ENCODE measurements around the gene CASKIN2.

CASKIN2 gene

GRCh38 chr17:75552425-75553294, 37.3 kb upstream of the CASKIN2 start:
- Mint-ChIP-seq H3K4me1 (no peaks in the 10 kb centered on the region), H3K27me3 (no peaks in the 10 kb centered on the region), H3K4me3 (no peak overlapping the region), H3K36me3 (ENCODE audit: low read depth) (no peaks in the 10 kb centered on the region), H3K27ac (no peak overlapping the region), H3K9me3 (no peaks in the 10 kb centered on the region)
- no peak for DNase-seq
- ATAC-seq, result no peak

DNA sequence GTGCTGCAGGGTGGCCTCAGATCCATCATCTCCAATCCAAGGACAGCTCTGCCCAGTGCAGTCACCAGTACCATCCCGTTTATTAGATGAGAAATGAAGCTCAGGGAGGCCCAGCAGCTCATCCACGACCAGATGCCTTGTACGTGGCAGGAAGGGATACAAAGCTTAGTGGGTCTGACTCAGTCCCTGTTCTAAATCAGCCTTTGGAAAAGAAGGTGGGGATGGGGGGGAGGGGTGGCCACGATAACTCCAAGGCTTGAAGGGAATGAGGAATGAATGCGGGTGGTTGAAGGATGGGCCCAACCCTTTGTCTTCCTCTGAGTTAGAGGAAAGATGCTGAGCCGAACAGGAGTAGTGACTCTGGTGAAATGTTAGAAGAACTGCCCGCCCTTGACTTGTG, 35.9 kb upstream of the CASKIN2 start:
- Mint-ChIP-seq H3K36me3 (ENCODE audit: low read depth) (no peaks in the 10 kb centered on the region), H3K4me3 (no peak overlapping the region), H3K9me3 (no peaks in the 10 kb centered on the region), H3K27me3 (no peaks in the 10 kb centered on the region), H3K4me1 (no peaks in the 10 kb centered on the region), H3K27ac (no peak overlapping the region)
- ATAC-seq, result no peak
- DNase-seq, result no peak

DNA sequence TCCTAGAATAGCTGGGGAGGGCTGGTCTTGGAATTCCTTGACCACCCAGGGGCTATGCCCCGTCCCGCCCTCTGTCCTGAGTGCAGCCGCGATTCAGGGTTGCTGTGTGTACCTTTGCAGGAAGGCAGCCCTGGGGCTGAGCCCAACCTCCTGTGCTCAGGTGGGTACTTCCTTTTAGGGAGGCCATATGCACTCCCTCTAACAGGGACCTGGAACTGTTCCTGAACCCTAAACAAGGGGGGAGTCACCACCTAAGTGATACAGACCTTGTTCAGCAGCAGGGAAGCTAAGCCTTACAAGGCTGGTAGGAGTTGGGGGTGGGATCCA, 34.8 kb upstream of the CASKIN2 start:
- H3K4me3 Mint-ChIP-seq, result no peak overlapping the region
- no peaks in the 10 kb centered on the region for H3K36me3 Mint-ChIP-seq (ENCODE audit: low read depth)
- H3K27ac Mint-ChIP-seq, result no peak overlapping the region
- no peak for DNase-seq
- H3K9me3 Mint-ChIP-seq, result no peaks in the 10 kb centered on the region
- ATAC-seq, result no peak
- H3K27me3 Mint-ChIP-seq, result no peaks in the 10 kb centered on the region
- H3K4me1 Mint-ChIP-seq, result no peaks in the 10 kb centered on the region

DNA sequence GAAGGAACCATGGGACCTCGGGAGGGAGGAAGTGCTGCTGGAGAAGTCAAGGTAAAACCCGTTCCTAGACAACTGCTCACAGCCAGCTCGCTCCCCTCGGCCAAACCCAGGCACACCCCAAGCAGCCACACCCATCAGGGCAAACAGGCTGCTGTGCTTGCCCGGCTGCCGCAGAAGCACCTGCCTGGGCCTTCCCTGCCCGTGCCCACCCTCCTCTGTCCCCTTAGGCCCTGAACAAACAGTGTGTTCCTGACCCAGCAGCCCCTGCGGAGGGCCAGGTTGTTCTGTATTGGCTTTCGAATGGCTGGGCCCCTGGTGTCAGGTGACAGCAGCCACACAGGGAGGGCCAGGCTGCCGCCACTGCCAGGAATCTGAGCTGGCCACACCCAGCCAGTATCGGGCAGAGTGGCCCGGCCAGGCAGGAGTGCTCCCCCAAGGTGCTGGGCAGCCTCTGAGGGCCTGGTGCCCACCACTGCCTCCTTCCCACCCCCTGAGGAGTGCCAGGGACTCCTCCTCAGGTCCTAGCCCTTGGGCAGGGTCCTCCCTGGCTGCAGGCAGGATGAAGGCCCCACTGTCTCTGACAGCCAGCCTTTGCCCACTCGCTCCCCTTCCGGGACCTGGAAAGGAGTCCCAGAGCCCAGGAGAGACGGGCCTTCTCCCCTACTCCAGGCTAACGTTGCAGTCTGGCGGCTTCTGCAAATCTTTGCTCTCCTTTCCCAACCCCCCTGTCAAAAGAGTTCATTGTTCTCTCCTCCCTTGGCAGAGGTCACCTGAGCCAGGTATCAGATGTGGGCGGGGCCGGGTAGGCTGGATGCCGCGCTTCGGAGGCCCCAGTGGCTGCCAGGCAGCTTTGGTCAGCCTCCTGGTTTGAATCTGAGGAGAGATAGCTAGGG, 34.2 kb upstream of the CASKIN2 start:
- Mint-ChIP-seq H3K27me3 (no peaks in the 10 kb centered on the region), H3K9me3 (no peaks in the 10 kb centered on the region), H3K36me3 (ENCODE audit: low read depth) (no peaks in the 10 kb centered on the region), H3K4me1 (no peaks in the 10 kb centered on the region), H3K27ac (no peak overlapping the region), H3K4me3 (no peak overlapping the region)
- no peak for DNase-seq
- ATAC-seq, result no peak

GRCh38 chr17:75548813-75549212, 33.5 kb upstream of the CASKIN2 start:
- no peak for ATAC-seq
- Mint-ChIP-seq H3K27me3 (no peaks in the 10 kb centered on the region), H3K4me3 (no peak overlapping the region), H3K4me1 (no peaks in the 10 kb centered on the region), H3K36me3 (ENCODE audit: low read depth) (no peaks in the 10 kb centered on the region), H3K27ac (no peak overlapping the region), H3K9me3 (no peaks in the 10 kb centered on the region)
- DNase-seq, result no peak

- Mint-ChIP-seq H3K4me3 (no peak overlapping the region), H3K4me1 (no peaks in the 10 kb centered on the region), H3K27me3 (no peaks in the 10 kb centered on the region), H3K9me3 (no peaks in the 10 kb centered on the region), H3K27ac (no peak overlapping the region), H3K36me3 (ENCODE audit: low read depth) (no peaks in the 10 kb centered on the region)
- ATAC-seq, result no peak
- no peak for DNase-seq
These were observed 31.8 kb upstream of the CASKIN2 start for GRCh38 chr17:75547091-75547490.

DNA sequence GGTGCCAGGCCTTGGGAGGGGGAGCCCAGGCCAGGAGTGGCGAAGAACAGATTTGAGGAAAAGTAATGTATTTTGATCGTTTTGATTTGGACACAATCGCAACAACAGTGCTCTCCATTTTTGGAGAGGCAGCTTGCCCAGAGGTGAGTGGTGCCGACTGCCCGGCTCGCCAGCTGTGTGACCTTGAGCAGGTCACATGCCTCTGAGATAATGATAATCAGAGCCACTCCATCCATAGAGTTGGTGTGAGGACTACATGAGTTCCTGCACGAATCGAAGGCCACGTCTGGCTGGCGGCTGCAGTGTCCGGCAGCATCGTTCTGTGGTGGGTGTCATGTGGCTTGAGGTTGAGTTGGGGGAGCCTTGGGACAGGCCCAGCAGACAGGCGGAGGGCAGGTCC, 30.8 kb upstream of the CASKIN2 start:
- no peaks in the 10 kb centered on the region for H3K27me3 Mint-ChIP-seq
- no peak overlapping the region for H3K27ac Mint-ChIP-seq
- no peaks in the 10 kb centered on the region for H3K4me1 Mint-ChIP-seq
- no peak overlapping the region for H3K4me3 Mint-ChIP-seq
- no peak for ATAC-seq
- H3K36me3 Mint-ChIP-seq (ENCODE audit: low read depth), result no peaks in the 10 kb centered on the region
- DNase-seq, result no peak
- no peaks in the 10 kb centered on the region for H3K9me3 Mint-ChIP-seq

- DNase-seq, result no peak
- no peak for ATAC-seq
- H3K4me1 Mint-ChIP-seq, result no peaks in the 10 kb centered on the region
- H3K27me3 Mint-ChIP-seq, result no peaks in the 10 kb centered on the region
- H3K27ac Mint-ChIP-seq, result no peak overlapping the region
- no peaks in the 10 kb centered on the region for H3K9me3 Mint-ChIP-seq
- H3K4me3 Mint-ChIP-seq, result no peak overlapping the region
- no peaks in the 10 kb centered on the region for H3K36me3 Mint-ChIP-seq (ENCODE audit: low read depth)
These were observed 28.9 kb upstream of the CASKIN2 start for GRCh38 chr17:75544250-75544649.

GRCh38 chr17:75542728-75543336, 27.5 kb upstream of the CASKIN2 start:
- ATAC-seq, result no peak
- H3K27me3 Mint-ChIP-seq, result no peaks in the 10 kb centered on the region

GRCh38 chr17:75542229-75542628, 26.9 kb upstream of the CASKIN2 start:
- no peak for DNase-seq
- Mint-ChIP-seq H3K4me1 (no peaks in the 10 kb centered on the region), H3K27ac (no peak overlapping the region)

More at GRCh38 chr17:75542728-75543336, 27.5 kb upstream of the CASKIN2 start:
- no peaks in the 10 kb centered on the region for H3K9me3 Mint-ChIP-seq
- no peak for DNase-seq
- no peaks in the 10 kb centered on the region for H3K4me1 Mint-ChIP-seq
- no peaks in the 10 kb centered on the region for H3K36me3 Mint-ChIP-seq (ENCODE audit: low read depth)
- H3K27ac Mint-ChIP-seq, result no peak overlapping the region
- no peak overlapping the region for H3K4me3 Mint-ChIP-seq

GRCh38 chr17:75540923-75541503, 25.7 kb upstream of the CASKIN2 start:
- Mint-ChIP-seq H3K27ac (no peak overlapping the region), H3K9me3 (no peaks in the 10 kb centered on the region), H3K4me3 (no peak overlapping the region), H3K4me1 (peaks cover 4% of the 10 kb centered on the region), H3K36me3 (ENCODE audit: low read depth) (no peaks in the 10 kb centered on the region), H3K27me3 (no peaks in the 10 kb centered on the region)
- DNase-seq (no peak), ATAC-seq (no peak)

More at GRCh38 chr17:75542229-75542628, 26.9 kb upstream of the CASKIN2 start:
- no peak for ATAC-seq
- no peak overlapping the region for H3K4me3 Mint-ChIP-seq
- no peaks in the 10 kb centered on the region for H3K27me3 Mint-ChIP-seq
- no peaks in the 10 kb centered on the region for H3K36me3 Mint-ChIP-seq (ENCODE audit: low read depth)
- no peaks in the 10 kb centered on the region for H3K9me3 Mint-ChIP-seq

- Mint-ChIP-seq H3K27ac (no peak overlapping the region), H3K27me3 (no peaks in the 10 kb centered on the region), H3K4me1 (peaks cover 10% of the 10 kb centered on the region), H3K9me3 (no peaks in the 10 kb centered on the region), H3K4me3 (no peak overlapping the region), H3K36me3 (ENCODE audit: low read depth) (no peaks in the 10 kb centered on the region)
- ATAC-seq, result no peak
- DNase-seq, result no peak
These were observed 24.8 kb upstream of the CASKIN2 start for GRCh38 chr17:75539967-75540729.

DNA sequence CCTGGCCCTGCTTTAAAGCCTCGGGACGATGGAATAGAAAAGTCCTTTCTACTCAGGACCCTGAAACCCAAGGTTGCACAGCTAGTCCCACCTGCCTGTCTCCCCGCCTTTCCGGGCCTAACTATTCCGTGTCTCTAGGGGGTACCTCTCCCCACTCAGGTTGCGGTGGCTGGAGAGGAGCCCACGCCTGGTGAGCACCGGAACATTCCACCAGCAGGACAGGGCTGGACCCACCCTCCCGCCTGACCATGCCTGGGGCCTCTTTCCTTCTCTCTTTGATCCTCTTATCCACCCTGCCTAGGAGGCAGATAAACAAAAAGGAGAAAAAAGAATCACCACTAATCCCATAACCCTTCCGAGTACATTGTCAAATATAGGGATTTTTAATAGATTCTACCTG, 21.0 kb upstream of the CASKIN2 start:
- DNase-seq (no peak), ATAC-seq (no peak)
- Mint-ChIP-seq H3K27me3 (no peaks in the 10 kb centered on the region), H3K9me3 (no peaks in the 10 kb centered on the region), H3K27ac (no peak overlapping the region), H3K4me3 (no peak overlapping the region), H3K4me1 (peaks cover 24% of the 10 kb centered on the region), H3K36me3 (ENCODE audit: low read depth) (no peaks in the 10 kb centered on the region)

GRCh38 chr17:75535871-75536270, 20.5 kb upstream of the CASKIN2 start:
- Mint-ChIP-seq H3K4me3 (peak overlapping the region; percentile 51), H3K27me3 (no peaks in the 10 kb centered on the region), H3K27ac (no peak overlapping the region), H3K9me3 (no peaks in the 10 kb centered on the region), H3K4me1 (peaks cover 24% of the 10 kb centered on the region), H3K36me3 (ENCODE audit: low read depth) (no peaks in the 10 kb centered on the region)
- DNase-seq, result no peak
- no peak for ATAC-seq
